D721Med (cell line): Measurements from ENCODE around the gene MAP3K4.

Experiments used
- DNase-seq: peaks from one replicate; pipeline ENCODE4 v3.0.0; 2011; ENCODE audit warnings: low spot score; ENCODE audit not compliant: insufficient read length
- FAIRE-seq: peaks from 2 replicates; lab custom pipeline; 2011; peaks lifted over from hg19 to GRCh38; lab: Jason Lieb, UNC
- CTCF ChIP-seq: IDR thresholded peaks from 2 replicates; pipeline ENCODE4 v1.5.1; 2012; ENCODE audit warnings: mild to moderate bottlenecking, control low read depth; ENCODE audit not compliant: insufficient read depth; ENCODE audit errors: missing control alignments

MAP3K4 gene

GRCh38 chr6:160962835-160963623 is 28.5 kb upstream of the MAP3K4 start:
- FAIRE-seq: no peak
- no peak for DNase-seq
- no peak for TF ChIP-seq CTCF

GRCh38 chr6:160963651-160964050 is 27.9 kb upstream of the MAP3K4 start:
- no peak for TF ChIP-seq CTCF
- DNase-seq (no peak), FAIRE-seq (no peak)

GRCh38 chr6:160965893-160966292 is 25.7 kb upstream of the MAP3K4 start:
- DNase-seq (no peak), FAIRE-seq (no peak)
- TF ChIP-seq CTCF: no peak

GRCh38 chr6:160966493-160967229 is 24.9 kb upstream of the MAP3K4 start:
- FAIRE-seq (no peak), DNase-seq (no peak)
- TF ChIP-seq CTCF: no peak

- DNase-seq (no peak), FAIRE-seq (no peak)
- no peak for TF ChIP-seq CTCF
These were observed 24.2 kb upstream of the MAP3K4 start for GRCh38 chr6:160967351-160967750.

GRCh38 chr6:160967833-160968232 is 23.7 kb upstream of the MAP3K4 start:
- FAIRE-seq: no peak
- no peak for TF ChIP-seq CTCF
- no peak for DNase-seq

- DNase-seq: no peak
These were observed 20.4 kb upstream of the MAP3K4 start for GRCh38 chr6:160971171-160971570.

More at GRCh38 chr6:160971171-160971570, 20.4 kb upstream of the MAP3K4 start:
- TF ChIP-seq CTCF: no peak
- no peak for FAIRE-seq
